Spleen (tissue), 7 donors: ENCODE results near the gene MSMP.

Experiments
- POLR2A ChIP-seq, 3 donors: fragments of 450-650 bp; IDR thresholded peaks; one replicate each; pipeline ENCODE4 v1.5.1; 2017; ENCODE audit warnings: antibody characterized with exemption in 3 of 3, mild to moderate bottlenecking in 1 of 3
- POLR2AphosphoS5 ChIP-seq, 3 donors: sonication (generic); formaldehyde crosslinking; IDR thresholded peaks; one replicate each; pipeline ENCODE4 v1.5.1; 2017; ENCODE audit warnings: antibody characterized with exemption in 3 of 3
- TF ChIP-seq, protein P1 (sequence below), 11 experiments: fragments of 200-600 bp in 7 of 11; fragments of 450-650 bp in 4 of 11; sonication (generic) in 4 of 11; IDR thresholded peaks in 8 of 11; conservative IDR thresholded peaks in 3 of 11; 1 replicate in 7 of 11; 2 replicates in 4 of 11; pipeline versions ENCODE4 v1.4.0 to v1.8.0; 2016 to 2021; ENCODE audit warnings: antibody characterized with exemption in 11 of 11, inconsistent platforms in 4 of 11, mild to moderate bottlenecking in 1 of 11
- donor health status: DM: no; HTN: no; CAD: no; lungs with moderate emphysema.
- donor health status: DM: no; HTN: no; CAD: no.
- donor health status: DM: no; HTN: no; CAD: no.

- TF ChIP-seq, protein P1, sequence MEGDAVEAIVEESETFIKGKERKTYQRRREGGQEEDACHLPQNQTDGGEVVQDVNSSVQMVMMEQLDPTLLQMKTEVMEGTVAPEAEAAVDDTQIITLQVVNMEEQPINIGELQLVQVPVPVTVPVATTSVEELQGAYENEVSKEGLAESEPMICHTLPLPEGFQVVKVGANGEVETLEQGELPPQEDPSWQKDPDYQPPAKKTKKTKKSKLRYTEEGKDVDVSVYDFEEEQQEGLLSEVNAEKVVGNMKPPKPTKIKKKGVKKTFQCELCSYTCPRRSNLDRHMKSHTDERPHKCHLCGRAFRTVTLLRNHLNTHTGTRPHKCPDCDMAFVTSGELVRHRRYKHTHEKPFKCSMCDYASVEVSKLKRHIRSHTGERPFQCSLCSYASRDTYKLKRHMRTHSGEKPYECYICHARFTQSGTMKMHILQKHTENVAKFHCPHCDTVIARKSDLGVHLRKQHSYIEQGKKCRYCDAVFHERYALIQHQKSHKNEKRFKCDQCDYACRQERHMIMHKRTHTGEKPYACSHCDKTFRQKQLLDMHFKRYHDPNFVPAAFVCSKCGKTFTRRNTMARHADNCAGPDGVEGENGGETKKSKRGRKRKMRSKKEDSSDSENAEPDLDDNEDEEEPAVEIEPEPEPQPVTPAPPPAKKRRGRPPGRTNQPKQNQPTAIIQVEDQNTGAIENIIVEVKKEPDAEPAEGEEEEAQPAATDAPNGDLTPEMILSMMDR (IDR thresholded peaks at IDR 0.05 in 8 of 11, conservative IDR thresholded peaks at IDR 0.05 in 3 of 11): no peak
- TF ChIP-seq POLR2A (IDR thresholded peaks at IDR 0.05): no peak
- TF ChIP-seq POLR2AphosphoS5 (IDR thresholded peaks at IDR 0.05): no peak
Observed at GRCh38 chr9:35776018-35776417, 21.9 kb upstream of the MSMP start.
